ENCODE data around the gene PTGR2. TPM values are rescaled to one million over a fixed set of nuclear protein-coding genes. Genes with fewer than 3 reads are reported as not detected.
"Not testable (repeated sequence)": the region's sequence is repeated elsewhere in the genome, so short reads cannot be mapped to it uniquely, and the experiment has no call there.

PTGR2 gene
- total RNA-seq, 1 experiment from 2014 or later, result 17.1 TPM

DNA sequence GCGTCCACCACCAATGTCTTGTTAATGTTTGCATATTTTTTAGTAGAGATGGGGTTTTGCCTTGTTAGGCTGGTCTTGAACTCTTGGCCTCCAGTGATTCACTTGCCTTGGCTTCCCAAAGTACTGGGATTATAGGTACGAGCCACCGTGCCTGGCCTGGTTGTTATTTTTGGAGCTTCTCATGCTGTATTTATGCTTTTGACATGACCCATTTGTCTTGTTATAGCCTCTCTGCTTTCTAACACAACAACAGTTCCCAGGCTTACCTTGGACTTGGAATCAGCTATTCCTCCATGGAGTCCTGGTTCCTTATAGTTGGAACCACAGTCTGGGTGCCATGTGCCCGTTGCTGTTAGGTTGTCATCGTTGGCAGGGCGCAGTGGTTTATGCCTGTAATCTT, 64.7 kb downstream of the PTGR2 start:
- Histone ChIP-seq H3K27me3 (ENCODE audit: control insufficient read depth, insufficient read depth, low read length) (no peaks in the 10 kb centered on the region), H3K9me3 (ENCODE audit: control insufficient read depth, insufficient read depth, low read depth, low read length) (no peaks in the 10 kb centered on the region), H3K4me3 (ENCODE audit: low read depth in 2 of 2, low read length in 2 of 2) (no peak overlapping the region), H3K36me3 (ENCODE audit: control insufficient read depth, insufficient read depth, low read length) (peaks cover 7% of the 10 kb centered on the region; the same call in 1 of the 2 replicates), H3K27ac (ENCODE audit: low read length) (no peak overlapping the region), H3K4me1 (ENCODE audit: control insufficient read depth, insufficient read depth, low read length) (no peaks in the 10 kb centered on the region)
- intact Hi-C loops (cut with micrococcal nuclease; ENCODE audit: unreplicated experiment) (no loop called here), in situ Hi-C loops (cut with HindIII; ENCODE audit: low pct_unique_long_range_greater_than_20kb, low sequenced_read_pairs) (no loop called here)
- ChIA-PET POLR2A (interaction anchor here (0.6 kb wide), 1 partner anchor 318 kb away, joined by 3 read pairs; no protein-coding TSS in a partner anchor), CTCF (no interaction called here)
- DNase-seq (ENCODE audit: low read depth, low spot score), result no peak
- ATAC-seq, result no peak
- no TSS peak for BruUV-seq (replicated peaks)
- TF ChIP-seq, protein P1, sequence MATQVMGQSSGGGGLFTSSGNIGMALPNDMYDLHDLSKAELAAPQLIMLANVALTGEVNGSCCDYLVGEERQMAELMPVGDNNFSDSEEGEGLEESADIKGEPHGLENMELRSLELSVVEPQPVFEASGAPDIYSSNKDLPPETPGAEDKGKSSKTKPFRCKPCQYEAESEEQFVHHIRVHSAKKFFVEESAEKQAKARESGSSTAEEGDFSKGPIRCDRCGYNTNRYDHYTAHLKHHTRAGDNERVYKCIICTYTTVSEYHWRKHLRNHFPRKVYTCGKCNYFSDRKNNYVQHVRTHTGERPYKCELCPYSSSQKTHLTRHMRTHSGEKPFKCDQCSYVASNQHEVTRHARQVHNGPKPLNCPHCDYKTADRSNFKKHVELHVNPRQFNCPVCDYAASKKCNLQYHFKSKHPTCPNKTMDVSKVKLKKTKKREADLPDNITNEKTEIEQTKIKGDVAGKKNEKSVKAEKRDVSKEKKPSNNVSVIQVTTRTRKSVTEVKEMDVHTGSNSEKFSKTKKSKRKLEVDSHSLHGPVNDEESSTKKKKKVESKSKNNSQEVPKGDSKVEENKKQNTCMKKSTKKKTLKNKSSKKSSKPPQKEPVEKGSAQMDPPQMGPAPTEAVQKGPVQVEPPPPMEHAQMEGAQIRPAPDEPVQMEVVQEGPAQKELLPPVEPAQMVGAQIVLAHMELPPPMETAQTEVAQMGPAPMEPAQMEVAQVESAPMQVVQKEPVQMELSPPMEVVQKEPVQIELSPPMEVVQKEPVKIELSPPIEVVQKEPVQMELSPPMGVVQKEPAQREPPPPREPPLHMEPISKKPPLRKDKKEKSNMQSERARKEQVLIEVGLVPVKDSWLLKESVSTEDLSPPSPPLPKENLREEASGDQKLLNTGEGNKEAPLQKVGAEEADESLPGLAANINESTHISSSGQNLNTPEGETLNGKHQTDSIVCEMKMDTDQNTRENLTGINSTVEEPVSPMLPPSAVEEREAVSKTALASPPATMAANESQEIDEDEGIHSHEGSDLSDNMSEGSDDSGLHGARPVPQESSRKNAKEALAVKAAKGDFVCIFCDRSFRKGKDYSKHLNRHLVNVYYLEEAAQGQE (IDR thresholded peaks at IDR 0.05; ENCODE audit: insufficient read depth in 1 of 2, low read depth in 2 of 2, low read length in 1 of 2), result no peak
- TF ChIP-seq, protein P2, sequence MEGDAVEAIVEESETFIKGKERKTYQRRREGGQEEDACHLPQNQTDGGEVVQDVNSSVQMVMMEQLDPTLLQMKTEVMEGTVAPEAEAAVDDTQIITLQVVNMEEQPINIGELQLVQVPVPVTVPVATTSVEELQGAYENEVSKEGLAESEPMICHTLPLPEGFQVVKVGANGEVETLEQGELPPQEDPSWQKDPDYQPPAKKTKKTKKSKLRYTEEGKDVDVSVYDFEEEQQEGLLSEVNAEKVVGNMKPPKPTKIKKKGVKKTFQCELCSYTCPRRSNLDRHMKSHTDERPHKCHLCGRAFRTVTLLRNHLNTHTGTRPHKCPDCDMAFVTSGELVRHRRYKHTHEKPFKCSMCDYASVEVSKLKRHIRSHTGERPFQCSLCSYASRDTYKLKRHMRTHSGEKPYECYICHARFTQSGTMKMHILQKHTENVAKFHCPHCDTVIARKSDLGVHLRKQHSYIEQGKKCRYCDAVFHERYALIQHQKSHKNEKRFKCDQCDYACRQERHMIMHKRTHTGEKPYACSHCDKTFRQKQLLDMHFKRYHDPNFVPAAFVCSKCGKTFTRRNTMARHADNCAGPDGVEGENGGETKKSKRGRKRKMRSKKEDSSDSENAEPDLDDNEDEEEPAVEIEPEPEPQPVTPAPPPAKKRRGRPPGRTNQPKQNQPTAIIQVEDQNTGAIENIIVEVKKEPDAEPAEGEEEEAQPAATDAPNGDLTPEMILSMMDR (IDR thresholded peaks at IDR 0.05), result no peak
- no peak for TF ChIP-seq POLR2AphosphoS5 (IDR thresholded peaks at IDR 0.05; ENCODE audit: low read depth, low read length)
- no peak for TF ChIP-seq SIN3A (IDR thresholded peaks at IDR 0.05; ENCODE audit: borderline replicate concordance, insufficient read depth, low read depth, low read length)
- TF ChIP-seq TCF7L2 (IDR thresholded peaks at IDR 0.05; ENCODE audit: low read depth, low read length), result no peak

DNA sequence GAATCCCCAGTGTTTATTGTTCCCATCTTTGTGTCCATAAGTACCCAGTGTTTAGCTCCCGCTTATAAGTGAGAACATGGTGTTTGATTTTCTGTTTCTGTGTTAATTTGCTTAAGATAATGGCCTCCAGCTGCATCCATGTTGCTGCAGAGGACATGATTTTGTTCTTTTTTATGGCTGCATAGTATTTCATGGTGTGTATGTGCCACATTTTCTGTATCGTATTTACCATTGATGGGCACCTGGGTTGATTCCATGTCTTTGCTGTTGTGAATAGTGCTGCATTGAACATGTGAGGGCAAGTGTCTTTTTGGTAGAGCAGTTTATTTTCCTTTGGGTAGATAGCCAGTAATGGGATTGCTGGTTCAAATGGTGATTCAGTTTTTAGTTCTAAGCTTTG, 67.8 kb downstream of the PTGR2 start:
- H3K4me3 ChIP-seq (ENCODE audit: low read depth in 2 of 2, low read length in 2 of 2); DNase-seq (ENCODE audit: low read depth, low spot score); in situ Hi-C loops (cut with HindIII; ENCODE audit: low pct_unique_long_range_greater_than_20kb, low sequenced_read_pairs); H3K4me1 ChIP-seq (ENCODE audit: control insufficient read depth, insufficient read depth, low read length); BruUV-seq (replicated peaks); ATAC-seq; H3K27me3 ChIP-seq (ENCODE audit: control insufficient read depth, insufficient read depth, low read length); H3K27ac ChIP-seq (ENCODE audit: low read length); CTCF ChIA-PET; H3K9me3 ChIP-seq (ENCODE audit: control insufficient read depth, insufficient read depth, low read depth, low read length); intact Hi-C loops (cut with micrococcal nuclease; ENCODE audit: unreplicated experiment): not testable (repeated sequence)
- H3K36me3 ChIP-seq (ENCODE audit: control insufficient read depth, insufficient read depth, low read length), result peaks cover 23% of the 10 kb centered on the region
- POLR2A ChIA-PET, result interaction anchor here (0.6 kb wide), 1 partner anchor 23 kb away, joined by 7 read pairs; no protein-coding TSS in a partner anchor

DNA sequence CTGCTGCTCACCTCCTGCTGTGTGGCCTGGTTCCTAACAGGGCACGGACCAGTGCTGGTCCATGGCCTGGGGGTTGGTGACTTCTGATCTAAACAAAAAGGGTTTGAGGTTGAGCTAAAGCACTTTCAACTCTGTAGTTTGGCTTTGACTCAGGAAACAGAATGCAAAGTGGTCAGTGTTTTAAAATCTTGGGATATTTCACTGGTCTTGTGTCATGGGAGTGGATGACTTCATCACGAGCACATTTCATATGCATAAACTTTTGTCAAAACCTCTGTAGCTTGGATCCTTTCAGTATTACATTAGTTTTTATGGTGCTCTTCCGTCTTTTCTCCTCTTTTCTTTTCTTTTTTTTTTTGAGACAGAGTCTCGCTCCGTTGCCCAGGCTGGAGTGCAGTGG, 72.7 kb downstream of the PTGR2 start:
- no peak overlapping the region for H3K27ac ChIP-seq (ENCODE audit: low read length)
- H3K4me3 ChIP-seq (ENCODE audit: low read depth in 2 of 2, low read length in 2 of 2), result no peak overlapping the region
- in situ Hi-C loops (cut with HindIII; ENCODE audit: low pct_unique_long_range_greater_than_20kb, low sequenced_read_pairs) (no loop called here), intact Hi-C loops (cut with micrococcal nuclease; ENCODE audit: unreplicated experiment) (no loop called here)
- BruUV-seq (replicated peaks), result no TSS peak
- no peaks in the 10 kb centered on the region for H3K27me3 ChIP-seq (ENCODE audit: control insufficient read depth, insufficient read depth, low read length)
- DNase-seq (ENCODE audit: low read depth, low spot score), result no peak
- ChIA-PET POLR2A (no interaction called here), CTCF (no interaction called here)
- H3K36me3 ChIP-seq (ENCODE audit: control insufficient read depth, insufficient read depth, low read length), result peaks cover 21% of the 10 kb centered on the region
- H3K9me3 ChIP-seq (ENCODE audit: control insufficient read depth, insufficient read depth, low read depth, low read length), result no peaks in the 10 kb centered on the region
- no peak for ATAC-seq
- H3K4me1 ChIP-seq (ENCODE audit: control insufficient read depth, insufficient read depth, low read length), result no peaks in the 10 kb centered on the region
- TF ChIP-seq, protein P1 (IDR thresholded peaks at IDR 0.05; ENCODE audit: insufficient read depth in 1 of 2, low read depth in 2 of 2, low read length in 1 of 2), result no peak
- TF ChIP-seq POLR2AphosphoS5 (IDR thresholded peaks at IDR 0.05; ENCODE audit: low read depth, low read length) (no peak), SIN3A (IDR thresholded peaks at IDR 0.05; ENCODE audit: borderline replicate concordance, insufficient read depth, low read depth, low read length) (no peak), TCF7L2 (IDR thresholded peaks at IDR 0.05; ENCODE audit: low read depth, low read length) (no peak)
- TF ChIP-seq, protein P2 (IDR thresholded peaks at IDR 0.05), result no peak
